Vagina (tissue), 2 donors: ENCODE data around the gene ABCA13. TPM values are rescaled to one million over a fixed set of nuclear protein-coding genes. Genes with fewer than 3 reads are reported as not detected.
"Not testable (repeated sequence)": the region's sequence is repeated elsewhere in the genome, so short reads cannot be mapped to it uniquely, and the experiment has no call there.

Source experiments
- DNase-seq, 2 donors: peaks; one replicate each; pipeline ENCODE4 v3.0.0-alpha.2; 2017; ENCODE audit errors: extremely low spot score in 2 of 2
- H3K27ac ChIP-seq: fragments of 200-600 bp; sonication (generic); one replicate; pipeline ENCODE4 v1.5.1; 2019
- H3K27me3 ChIP-seq: fragments of 200-600 bp; sonication (generic); one replicate; pipeline ENCODE4 v1.5.1; 2019
- H3K36me3 ChIP-seq, 2 donors: fragments of 200-600 bp; sonication (generic); one replicate each; pipeline ENCODE4 v1.5.1; 2017 to 2019
- H3K4me1 ChIP-seq: fragments of 200-600 bp; sonication (generic); one replicate; pipeline ENCODE4 v1.5.1; 2019
- H3K4me3 ChIP-seq, 2 donors: fragments of 200-600 bp; sonication (generic); 1 replicate in 1 of 2; 2 replicates in 1 of 2; pipeline ENCODE4 v1.5.1; 2016 to 2019
- H3K9me3 ChIP-seq: fragments of 200-600 bp; sonication (generic); one replicate; pipeline ENCODE4 v1.5.1; 2019
- POLR2A ChIP-seq, 2 donors: fragments of 450-650 bp; IDR thresholded peaks; one replicate each; pipeline ENCODE4 v1.6.1; 2017; ENCODE audit warnings: antibody characterized with exemption in 2 of 2, mild to moderate bottlenecking in 2 of 2, moderate library complexity in 2 of 2
- POLR2AphosphoS5 ChIP-seq, 2 donors: sonication (generic); formaldehyde crosslinking; IDR thresholded peaks; one replicate each; pipeline ENCODE4 v1.9.0; 2017; ENCODE audit warnings: antibody characterized with exemption in 2 of 2, mild to moderate bottlenecking in 2 of 2, low read depth in 1 of 2; ENCODE audit not compliant: insufficient read depth in 1 of 2
- intact Hi-C: fragments of 100-400 bp; cut with DNase I; formaldehyde crosslinking; loops from one replicate; pipeline ENCODE4 v1.15.1; 2023
- total RNA-seq: library from RNA; depleted of rRNA; stranded (reverse); fragments of >200 nt; gene quantifications from one replicate; pipeline ENCODE4 v1.2.3, GENCODE V29; 2016
- TF ChIP-seq, protein P1 (sequence below), 3 experiments: fragments of 450-650 bp in 2 of 3; fragments of 200-600 bp in 1 of 3; sonication (generic) in 1 of 3; IDR thresholded peaks; one replicate each; pipeline ENCODE4 v1.5.1; 2017 to 2019; ENCODE audit warnings: antibody characterized with exemption in 3 of 3, mild to moderate bottlenecking in 2 of 3, moderate library complexity in 2 of 3

Gene ABCA13
- total RNA-seq, 1 donor from 2014 or later = under 0.01 TPM

DNA sequence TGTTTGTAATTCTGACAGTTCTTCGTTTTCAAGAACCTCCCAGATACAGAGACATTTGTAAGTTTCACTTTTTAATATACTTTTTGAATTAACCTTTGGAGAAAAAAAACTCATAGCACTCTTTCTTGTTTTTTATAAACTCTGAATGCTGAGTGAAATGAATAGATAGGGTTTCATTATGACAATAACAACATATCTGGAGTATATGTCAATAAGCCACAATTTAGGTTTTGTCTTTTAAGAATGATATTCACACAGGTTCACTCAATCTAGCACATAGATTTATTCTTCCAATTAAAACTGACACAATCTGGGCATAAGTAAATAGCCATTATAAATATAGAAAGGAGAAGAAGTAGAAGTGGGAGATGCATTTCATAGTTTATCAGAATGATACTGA lies 21.7 kb downstream of the ABCA13 start:
- H3K27ac ChIP-seq = no peak overlapping the region
- intact Hi-C loops = no loop called here

DNA sequence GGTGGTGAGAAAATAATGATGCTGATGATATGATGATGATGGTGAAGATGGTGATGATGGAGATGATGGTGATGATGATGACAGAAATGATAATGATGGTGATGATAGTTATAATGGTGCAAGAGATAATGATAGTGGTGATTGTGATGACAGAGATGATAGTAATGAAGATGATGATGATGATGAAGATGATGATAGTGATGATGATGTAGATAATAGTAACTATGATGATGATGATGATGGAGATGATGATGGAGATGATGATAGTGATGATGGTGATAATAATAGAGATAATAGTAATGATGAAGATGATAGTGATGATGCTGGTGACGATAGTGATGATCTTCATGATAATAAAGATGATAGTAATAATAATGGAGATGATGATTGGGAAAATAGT lies 22.2 kb downstream of the ABCA13 start:
- H3K4me1 ChIP-seq = no peaks in the 10 kb centered on the region
- no peaks in the 10 kb centered on the region for H3K9me3 ChIP-seq
- no peak for DNase-seq
- no peak overlapping the region for H3K4me3 ChIP-seq
- TF ChIP-seq POLR2AphosphoS5 (IDR thresholded peaks at IDR 0.05; ENCODE audit: insufficient read depth in 1 of 2, low read depth in 1 of 2) (no peak), POLR2A (IDR thresholded peaks at IDR 0.05) (no peak)
- TF ChIP-seq, protein P1, sequence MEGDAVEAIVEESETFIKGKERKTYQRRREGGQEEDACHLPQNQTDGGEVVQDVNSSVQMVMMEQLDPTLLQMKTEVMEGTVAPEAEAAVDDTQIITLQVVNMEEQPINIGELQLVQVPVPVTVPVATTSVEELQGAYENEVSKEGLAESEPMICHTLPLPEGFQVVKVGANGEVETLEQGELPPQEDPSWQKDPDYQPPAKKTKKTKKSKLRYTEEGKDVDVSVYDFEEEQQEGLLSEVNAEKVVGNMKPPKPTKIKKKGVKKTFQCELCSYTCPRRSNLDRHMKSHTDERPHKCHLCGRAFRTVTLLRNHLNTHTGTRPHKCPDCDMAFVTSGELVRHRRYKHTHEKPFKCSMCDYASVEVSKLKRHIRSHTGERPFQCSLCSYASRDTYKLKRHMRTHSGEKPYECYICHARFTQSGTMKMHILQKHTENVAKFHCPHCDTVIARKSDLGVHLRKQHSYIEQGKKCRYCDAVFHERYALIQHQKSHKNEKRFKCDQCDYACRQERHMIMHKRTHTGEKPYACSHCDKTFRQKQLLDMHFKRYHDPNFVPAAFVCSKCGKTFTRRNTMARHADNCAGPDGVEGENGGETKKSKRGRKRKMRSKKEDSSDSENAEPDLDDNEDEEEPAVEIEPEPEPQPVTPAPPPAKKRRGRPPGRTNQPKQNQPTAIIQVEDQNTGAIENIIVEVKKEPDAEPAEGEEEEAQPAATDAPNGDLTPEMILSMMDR (IDR thresholded peaks at IDR 0.05) = no peak
- intact Hi-C loops = no loop called here
- no peak overlapping the region for H3K27ac ChIP-seq
- H3K27me3 ChIP-seq = no peaks in the 10 kb centered on the region
- H3K36me3 ChIP-seq = no peaks in the 10 kb centered on the region

More for the DNA sequence above, 21.7 kb downstream of the ABCA13 start:
- H3K27me3 ChIP-seq = no peaks in the 10 kb centered on the region
- no peak for TF ChIP-seq POLR2A (IDR thresholded peaks at IDR 0.05)
- no peak for TF ChIP-seq POLR2AphosphoS5 (IDR thresholded peaks at IDR 0.05; ENCODE audit: insufficient read depth in 1 of 2, low read depth in 1 of 2)
- TF ChIP-seq, protein P1 (IDR thresholded peaks at IDR 0.05) = no peak
- no peak overlapping the region for H3K4me3 ChIP-seq
- no peak for DNase-seq
- no peaks in the 10 kb centered on the region for H3K9me3 ChIP-seq
- no peaks in the 10 kb centered on the region for H3K36me3 ChIP-seq
- no peaks in the 10 kb centered on the region for H3K4me1 ChIP-seq

DNA sequence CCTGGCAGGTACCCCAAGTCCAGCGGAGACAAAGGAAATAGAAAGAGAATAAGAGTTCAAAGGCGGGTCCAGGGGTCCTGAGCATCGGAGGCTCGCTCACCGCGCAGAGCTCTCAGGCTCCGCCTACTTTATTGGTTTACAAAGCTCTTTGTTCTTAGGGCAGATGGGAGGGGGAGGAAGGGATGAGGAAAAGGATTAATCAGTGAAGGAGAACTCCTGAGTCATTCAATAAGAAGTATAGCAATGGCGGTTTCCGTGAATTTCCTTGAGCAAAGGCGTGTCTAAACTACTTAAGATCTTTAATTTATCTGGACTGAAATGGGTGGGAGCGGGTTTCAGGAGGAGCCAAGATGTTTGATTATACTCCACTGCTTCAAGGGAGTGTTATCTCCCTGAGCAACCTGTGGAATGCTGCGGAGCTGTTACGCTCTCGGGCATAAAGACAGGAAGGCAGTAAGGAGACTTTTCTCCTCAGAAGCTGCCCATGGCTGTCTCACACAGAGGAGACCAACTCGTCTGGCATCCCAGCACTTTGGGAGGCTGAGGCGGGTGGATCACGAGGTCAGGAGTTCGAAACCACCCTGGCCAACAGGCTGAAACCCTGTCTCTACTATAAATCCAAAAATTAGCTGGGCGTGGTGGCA lies 29.8 kb downstream of the ABCA13 start:
- H3K9me3 ChIP-seq, H3K27ac ChIP-seq, H3K4me1 ChIP-seq, H3K27me3 ChIP-seq, intact Hi-C loops, H3K36me3 ChIP-seq, H3K4me3 ChIP-seq, DNase-seq: not testable (repeated sequence)

DNA sequence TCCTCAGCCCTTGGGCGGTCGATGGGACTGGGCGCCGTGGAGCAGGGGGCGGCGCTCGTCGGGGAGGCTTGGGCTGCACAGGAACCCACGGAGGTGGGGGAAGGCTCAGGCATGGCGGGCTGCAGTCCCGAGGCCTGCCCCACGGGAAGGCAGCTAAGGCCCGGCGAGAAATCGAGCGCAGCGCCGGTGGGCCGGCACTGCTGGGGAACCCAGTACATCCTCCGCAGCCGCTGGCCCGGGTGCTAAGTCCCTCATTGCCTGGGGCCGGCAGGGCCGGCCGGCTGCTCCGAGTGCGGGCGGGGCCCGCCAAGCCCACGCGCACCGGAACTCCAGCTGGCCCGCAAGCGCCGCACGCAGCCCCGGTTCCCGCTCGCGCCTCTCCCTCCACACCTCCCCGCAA lies 31.7 kb downstream of the ABCA13 start:
- intact Hi-C loops, H3K9me3 ChIP-seq, H3K27ac ChIP-seq, H3K4me3 ChIP-seq, H3K27me3 ChIP-seq, DNase-seq, H3K4me1 ChIP-seq, H3K36me3 ChIP-seq: not testable (repeated sequence)

DNA sequence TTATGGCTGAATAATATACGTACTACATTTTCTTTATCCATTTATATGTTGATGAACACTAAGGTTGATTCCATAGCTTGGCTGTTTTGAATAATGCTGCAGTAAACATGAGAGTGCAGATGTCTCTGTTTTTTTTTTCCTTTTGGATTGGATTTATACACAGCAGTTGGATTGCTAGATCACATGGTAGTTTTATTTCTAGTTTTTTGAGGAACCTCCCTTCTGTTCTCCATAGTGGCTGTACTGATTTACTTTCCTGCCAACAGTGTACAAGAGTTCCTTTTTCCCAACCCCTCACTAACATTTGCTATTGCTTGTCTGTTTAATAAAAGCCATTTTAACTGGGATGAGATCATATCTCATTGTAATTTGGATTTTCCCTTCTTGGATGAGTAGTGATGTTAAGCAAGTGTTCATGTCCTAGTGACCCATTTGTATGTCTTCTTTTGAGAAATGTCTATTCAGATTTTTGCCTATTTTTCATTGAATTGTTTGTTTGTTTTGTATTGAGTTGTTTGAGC lies 36.0 kb downstream of the ABCA13 start:
- TF ChIP-seq POLR2A (IDR thresholded peaks at IDR 0.05) (no peak), POLR2AphosphoS5 (IDR thresholded peaks at IDR 0.05; ENCODE audit: insufficient read depth in 1 of 2, low read depth in 1 of 2) (no peak)
- TF ChIP-seq, protein P1 (IDR thresholded peaks at IDR 0.05) = no peak

DNA sequence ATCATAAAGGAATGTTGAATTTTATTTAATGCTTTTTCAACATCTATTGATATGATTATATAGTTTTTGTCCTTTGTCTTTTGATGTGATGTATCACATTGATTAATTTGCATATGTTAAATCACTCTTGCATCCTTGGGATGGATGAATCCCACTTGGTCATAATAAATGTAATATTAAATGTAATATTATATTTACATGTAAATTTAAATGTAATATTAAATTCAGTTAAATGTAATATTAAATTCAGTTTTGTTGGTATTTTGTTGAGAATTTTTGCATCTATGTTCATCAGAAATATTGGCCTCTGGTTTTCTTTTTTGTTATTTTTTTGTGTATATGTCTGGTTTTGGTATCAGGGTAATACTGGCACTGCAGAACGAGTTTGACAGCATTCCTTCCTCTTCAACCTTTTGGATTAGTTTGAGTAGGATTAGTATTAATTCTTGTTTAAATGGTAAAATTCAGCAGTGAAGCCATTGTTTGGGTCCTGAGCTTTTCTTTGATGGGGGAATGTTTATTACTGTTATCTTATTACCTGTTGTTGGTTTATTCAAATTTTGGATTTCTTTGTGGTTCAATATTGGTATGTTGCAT lies 37.8 kb downstream of the ABCA13 start:
- Histone ChIP-seq H3K36me3 (no peaks in the 10 kb centered on the region), H3K4me3 (no peak overlapping the region), H3K27ac (no peak overlapping the region), H3K9me3 (no peaks in the 10 kb centered on the region), H3K4me1 (no peaks in the 10 kb centered on the region), H3K27me3 (no peaks in the 10 kb centered on the region)
- intact Hi-C loops = no loop called here
- DNase-seq = no peak
- TF ChIP-seq POLR2AphosphoS5 (IDR thresholded peaks at IDR 0.05; ENCODE audit: insufficient read depth in 1 of 2, low read depth in 1 of 2) (no peak), POLR2A (IDR thresholded peaks at IDR 0.05) (no peak)
- TF ChIP-seq, protein P1 (IDR thresholded peaks at IDR 0.05) = no peak

More for the DNA sequence above, 36.0 kb downstream of the ABCA13 start:
- no peaks in the 10 kb centered on the region for H3K4me1 ChIP-seq
- no peaks in the 10 kb centered on the region for H3K9me3 ChIP-seq
- no peaks in the 10 kb centered on the region for H3K36me3 ChIP-seq
- H3K27me3 ChIP-seq = no peaks in the 10 kb centered on the region
- DNase-seq = no peak
- no peak overlapping the region for H3K27ac ChIP-seq
- intact Hi-C loops = no loop called here
- no peak overlapping the region for H3K4me3 ChIP-seq
